ENCODE results near the gene SLC43A2.

The SLC43A2 gene

DNA sequence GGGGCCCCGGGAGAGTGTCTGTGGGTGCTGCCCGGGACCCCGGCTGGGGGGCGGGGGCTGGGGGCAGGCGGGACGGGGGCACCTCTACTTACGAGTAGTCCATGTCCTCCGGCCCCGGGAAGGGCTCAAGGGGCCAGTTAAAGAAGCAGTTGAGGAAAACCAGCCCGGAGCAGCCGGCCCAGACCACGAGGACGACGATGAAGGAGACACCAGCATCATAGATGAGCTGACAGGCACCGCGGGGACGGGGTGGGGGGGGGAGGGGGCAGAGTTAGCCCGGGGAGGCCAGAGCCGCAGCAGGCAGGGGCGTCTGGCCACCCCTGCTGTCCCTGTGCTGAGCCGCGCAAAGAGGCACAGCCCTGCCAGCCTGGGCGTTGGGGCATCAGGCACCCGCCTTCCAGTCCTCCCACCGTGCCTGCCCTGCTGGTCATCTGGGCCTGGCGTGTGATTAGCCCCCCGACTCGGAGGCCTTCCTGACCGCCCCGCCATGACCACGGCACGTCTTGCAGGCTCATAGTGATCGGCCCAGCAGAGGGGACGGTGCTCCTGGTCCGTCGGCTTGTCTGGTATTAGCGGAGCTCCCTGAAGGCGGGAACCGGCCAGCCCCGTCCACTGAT, 37.1 kb downstream of the SLC43A2 start:
- H3K4me1 ChIP-seq, result peaks cover 15% of the 10 kb centered on the region

DNA sequence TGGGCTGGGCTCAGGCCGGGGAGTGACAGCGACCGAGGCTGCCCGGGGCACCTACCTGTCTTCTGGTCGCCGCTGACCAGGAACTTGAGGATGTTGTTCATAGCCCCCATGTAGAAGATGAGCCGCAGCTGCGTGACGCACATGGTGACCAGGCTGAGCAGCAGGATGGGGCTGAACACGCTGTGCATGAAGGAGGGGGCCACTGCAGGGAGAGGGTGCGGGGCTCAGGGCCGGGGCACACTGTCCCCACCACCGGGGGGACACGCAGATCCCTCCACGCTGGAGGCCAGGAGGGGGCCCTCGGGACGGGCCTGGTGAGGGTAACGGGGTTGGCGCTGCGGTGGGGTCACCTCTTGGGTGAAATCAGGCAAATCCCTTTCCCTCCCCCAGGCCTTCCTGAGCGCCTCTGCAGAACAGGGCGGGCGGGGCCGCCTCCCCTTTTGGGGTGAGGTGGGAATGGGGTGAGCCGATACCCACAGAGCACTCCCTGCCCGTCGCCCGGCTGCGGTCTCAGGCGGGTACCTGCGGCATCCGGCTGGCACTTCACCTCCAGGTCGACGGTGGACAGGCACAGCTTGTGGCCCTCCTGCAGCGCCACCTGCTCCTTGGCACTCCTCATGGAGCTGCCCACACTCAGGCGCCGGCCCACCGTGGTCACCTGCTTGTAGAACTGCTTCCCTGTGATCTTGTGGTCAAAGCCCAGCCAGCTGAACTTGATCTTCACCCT, 37.7 kb downstream of the SLC43A2 start:
- H3K9me3 ChIP-seq (ENCODE audit: control insufficient read depth, low read length), result no peaks in the 10 kb centered on the region
- no peak overlapping the region for H3K4me2 ChIP-seq (ENCODE audit: low read length)
- H2AFZ ChIP-seq, result no peak overlapping the region
- H3K4me3 ChIP-seq (ENCODE audit: low read depth, low read length), result no peak overlapping the region
- H3K4me1 ChIP-seq, result peaks cover 17% of the 10 kb centered on the region
- TF ChIP-seq, protein P1, sequence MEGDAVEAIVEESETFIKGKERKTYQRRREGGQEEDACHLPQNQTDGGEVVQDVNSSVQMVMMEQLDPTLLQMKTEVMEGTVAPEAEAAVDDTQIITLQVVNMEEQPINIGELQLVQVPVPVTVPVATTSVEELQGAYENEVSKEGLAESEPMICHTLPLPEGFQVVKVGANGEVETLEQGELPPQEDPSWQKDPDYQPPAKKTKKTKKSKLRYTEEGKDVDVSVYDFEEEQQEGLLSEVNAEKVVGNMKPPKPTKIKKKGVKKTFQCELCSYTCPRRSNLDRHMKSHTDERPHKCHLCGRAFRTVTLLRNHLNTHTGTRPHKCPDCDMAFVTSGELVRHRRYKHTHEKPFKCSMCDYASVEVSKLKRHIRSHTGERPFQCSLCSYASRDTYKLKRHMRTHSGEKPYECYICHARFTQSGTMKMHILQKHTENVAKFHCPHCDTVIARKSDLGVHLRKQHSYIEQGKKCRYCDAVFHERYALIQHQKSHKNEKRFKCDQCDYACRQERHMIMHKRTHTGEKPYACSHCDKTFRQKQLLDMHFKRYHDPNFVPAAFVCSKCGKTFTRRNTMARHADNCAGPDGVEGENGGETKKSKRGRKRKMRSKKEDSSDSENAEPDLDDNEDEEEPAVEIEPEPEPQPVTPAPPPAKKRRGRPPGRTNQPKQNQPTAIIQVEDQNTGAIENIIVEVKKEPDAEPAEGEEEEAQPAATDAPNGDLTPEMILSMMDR (IDR thresholded peaks at IDR 0.05), result no peak
- no peaks in the 10 kb centered on the region for H3K27me3 ChIP-seq (ENCODE audit: control insufficient read depth, insufficient read depth, low read length)
- H3K79me2 ChIP-seq, result no peaks in the 10 kb centered on the region
- H3K9ac ChIP-seq, result no peak overlapping the region
- H3K36me3 ChIP-seq (ENCODE audit: control insufficient read depth, insufficient read depth, low read length), result no peaks in the 10 kb centered on the region
- H3K27ac ChIP-seq, result no peak overlapping the region

More for the DNA sequence above, 37.1 kb downstream of the SLC43A2 start:
- H3K4me3 ChIP-seq (ENCODE audit: low read depth, low read length), result no peak overlapping the region
- TF ChIP-seq, protein P1 (IDR thresholded peaks at IDR 0.05), result no peak
- no peaks in the 10 kb centered on the region for H3K36me3 ChIP-seq (ENCODE audit: control insufficient read depth, insufficient read depth, low read length)
- no peaks in the 10 kb centered on the region for H3K79me2 ChIP-seq
- no peak overlapping the region for H2AFZ ChIP-seq
- H3K9ac ChIP-seq, result no peak overlapping the region
- no peaks in the 10 kb centered on the region for H3K27me3 ChIP-seq (ENCODE audit: control insufficient read depth, insufficient read depth, low read length)
- no peaks in the 10 kb centered on the region for H3K9me3 ChIP-seq (ENCODE audit: control insufficient read depth, low read length)
- H3K4me2 ChIP-seq (ENCODE audit: low read length), result no peak overlapping the region
- H3K27ac ChIP-seq, result no peak overlapping the region

DNA sequence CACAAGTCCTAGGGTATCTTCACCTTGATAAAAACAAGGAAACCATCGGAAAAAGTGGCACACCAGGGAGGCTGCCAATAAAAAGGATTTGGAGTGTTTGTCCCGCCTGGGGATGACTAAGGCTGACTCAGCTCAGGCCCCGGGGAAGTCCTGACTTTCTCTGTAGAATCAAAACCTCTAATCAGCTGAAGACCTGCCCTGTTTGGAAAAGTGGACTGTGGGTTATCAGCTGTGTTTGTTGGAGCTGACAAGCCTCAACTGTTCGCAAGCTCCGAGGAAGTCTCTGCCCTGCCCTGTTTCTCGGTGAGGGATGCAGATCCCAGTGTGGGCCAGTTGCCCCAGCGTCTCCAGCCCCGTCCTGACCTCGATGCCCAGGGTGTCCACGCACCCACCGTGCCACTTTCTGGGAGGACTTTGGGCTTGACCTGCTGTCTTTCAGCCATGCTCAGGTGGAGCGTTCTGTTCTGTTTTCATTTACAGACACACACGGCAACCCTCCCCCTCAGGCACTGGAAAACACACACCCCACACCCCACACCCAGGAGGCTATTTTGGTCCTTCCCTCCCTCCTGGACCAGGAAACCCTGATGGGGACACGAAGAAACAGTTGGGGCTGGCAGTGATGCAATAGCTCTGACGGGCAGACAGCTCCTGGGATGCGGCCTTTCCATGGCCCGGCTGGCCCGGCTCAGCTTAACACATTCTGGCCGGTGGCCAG, 38.4 kb downstream of the SLC43A2 start:
- Histone ChIP-seq H3K27ac (no peak overlapping the region), H3K4me2 (ENCODE audit: low read length) (no peak overlapping the region), H3K4me3 (ENCODE audit: low read depth, low read length) (no peak overlapping the region), H3K9me3 (ENCODE audit: control insufficient read depth, low read length) (no peaks in the 10 kb centered on the region), H3K36me3 (ENCODE audit: control insufficient read depth, insufficient read depth, low read length) (no peaks in the 10 kb centered on the region), H3K4me1 (peaks cover 17% of the 10 kb centered on the region), H3K79me2 (no peaks in the 10 kb centered on the region), H3K27me3 (ENCODE audit: control insufficient read depth, insufficient read depth, low read length) (no peaks in the 10 kb centered on the region), H2AFZ (no peak overlapping the region), H3K9ac (no peak overlapping the region)
- TF ChIP-seq, protein P1 (IDR thresholded peaks at IDR 0.05), result no peak

DNA sequence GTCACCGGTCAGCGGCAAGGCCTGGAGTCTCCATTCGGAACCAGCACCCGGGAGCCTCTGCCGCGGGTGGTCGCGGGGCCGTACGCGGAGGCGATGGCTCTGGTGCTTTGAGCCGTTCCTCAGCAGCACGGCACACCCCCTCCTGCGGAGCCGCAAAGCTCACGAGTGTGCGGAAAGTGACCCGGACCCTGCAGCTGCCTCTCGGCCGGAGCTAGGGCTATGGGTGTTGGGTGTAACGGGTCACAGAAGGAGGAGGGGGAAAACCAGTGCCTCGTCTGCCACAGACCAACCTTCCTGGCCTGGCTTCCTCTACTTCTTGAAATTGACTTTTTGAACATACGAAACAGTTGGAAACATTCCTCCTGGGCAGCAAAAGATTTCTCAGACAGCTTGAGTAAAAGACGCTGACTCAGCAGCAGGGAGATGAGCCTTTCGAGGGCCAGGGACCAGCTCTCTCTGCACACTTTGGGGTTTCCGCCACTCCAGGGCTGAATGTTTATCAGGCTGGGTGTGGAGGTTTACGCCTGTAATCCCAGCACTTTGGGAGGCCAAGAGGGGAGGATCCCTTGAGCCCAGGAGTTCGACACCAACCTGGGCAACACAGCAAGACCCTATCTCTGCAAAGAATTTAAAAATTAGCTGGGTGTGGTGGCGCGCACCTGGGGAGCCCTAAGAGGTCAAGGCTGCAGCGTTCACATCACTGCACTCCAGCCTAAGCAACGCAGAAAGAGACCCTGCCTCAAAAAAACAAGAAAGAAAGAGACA, 39.6 kb downstream of the SLC43A2 start:
- H3K27ac ChIP-seq, result no peak overlapping the region
- TF ChIP-seq, protein P1 (IDR thresholded peaks at IDR 0.05), result no peak
- H3K27me3 ChIP-seq (ENCODE audit: control insufficient read depth, insufficient read depth, low read length), result no peaks in the 10 kb centered on the region
- H3K79me2 ChIP-seq, result no peaks in the 10 kb centered on the region
- no peaks in the 10 kb centered on the region for H3K36me3 ChIP-seq (ENCODE audit: control insufficient read depth, insufficient read depth, low read length)
- H3K9ac ChIP-seq, result no peak overlapping the region
- no peaks in the 10 kb centered on the region for H3K9me3 ChIP-seq (ENCODE audit: control insufficient read depth, low read length)
- H3K4me1 ChIP-seq, result peaks cover 17% of the 10 kb centered on the region
- no peak overlapping the region for H3K4me3 ChIP-seq (ENCODE audit: low read depth, low read length)
- H2AFZ ChIP-seq, result no peak overlapping the region
- no peak overlapping the region for H3K4me2 ChIP-seq (ENCODE audit: low read length)

Measured in parathyroid adenoma (tissue), 2 donors.